NCI-H1048 (cell line): ENCODE data around the gene NDUFA13.

ENCODE experiments used
- DNase-seq: peaks from one replicate; lab custom pipeline; 2025; lab: John Stamatoyannopoulos, UW

The NDUFA13 gene

DNA sequence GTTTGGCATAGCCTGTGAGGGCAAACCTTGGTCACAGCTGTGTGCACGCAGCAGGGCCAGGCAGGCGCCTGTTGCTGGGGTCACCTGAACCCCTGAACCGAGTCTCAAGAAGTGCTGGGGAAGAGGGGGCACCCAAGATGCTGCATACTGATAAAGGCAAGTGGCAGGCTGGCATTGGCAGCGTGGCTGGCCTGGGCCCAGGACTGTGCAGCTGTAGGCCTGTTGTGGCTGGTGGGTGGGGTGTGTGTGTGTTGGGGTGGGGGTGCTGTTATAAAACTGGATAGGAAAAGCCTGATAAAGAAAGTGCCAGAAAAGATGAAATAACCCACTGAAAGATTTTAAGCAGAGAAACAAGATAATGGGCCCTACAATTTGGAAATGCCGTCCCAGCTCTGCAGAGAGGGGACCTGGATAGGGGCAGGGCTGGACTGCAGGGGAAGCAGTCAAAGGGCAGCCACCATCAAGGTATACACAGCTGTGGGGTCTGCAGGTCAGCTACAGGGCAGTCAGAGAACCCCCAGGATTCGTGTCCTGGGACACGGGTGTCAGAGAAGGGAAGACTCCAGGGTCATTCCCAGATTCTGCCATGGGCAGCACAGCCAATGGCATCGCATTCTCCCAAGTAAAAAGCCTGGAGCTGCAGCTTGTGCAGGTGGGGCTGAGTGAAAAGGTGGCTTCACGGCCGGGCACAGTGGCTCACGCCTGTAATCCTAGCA is 55.2 kb downstream of the NDUFA13 start:
- no peak for DNase-seq

GRCh38 chr19:19575411-19575810 is 59.4 kb downstream of the NDUFA13 start:
- no peak for DNase-seq
